ENCODE results near the gene HSD17B2.

Gene HSD17B2

DNA sequence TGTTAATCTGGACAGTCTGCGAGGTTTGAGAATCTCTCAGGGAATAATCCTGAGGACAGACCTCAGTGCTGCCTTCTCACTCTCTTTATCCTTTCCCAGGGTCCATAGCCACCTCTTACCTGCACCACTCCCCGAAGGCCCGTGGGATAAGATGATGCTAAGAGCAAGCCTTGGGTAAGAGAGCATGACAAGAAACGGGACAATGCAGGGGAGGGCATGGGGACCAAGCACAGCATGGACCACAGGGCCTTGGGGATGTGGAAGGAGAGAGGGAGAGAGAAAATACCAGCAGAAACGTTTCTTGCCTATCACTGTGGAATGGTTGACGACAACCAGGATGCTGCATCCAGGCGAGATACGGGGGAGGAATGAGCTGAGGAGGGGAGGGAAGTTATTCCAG, 15.5 kb upstream of the HSD17B2 start:
- no peak for DNase-seq (ENCODE audit: low read depth in 3 of 3)

DNA sequence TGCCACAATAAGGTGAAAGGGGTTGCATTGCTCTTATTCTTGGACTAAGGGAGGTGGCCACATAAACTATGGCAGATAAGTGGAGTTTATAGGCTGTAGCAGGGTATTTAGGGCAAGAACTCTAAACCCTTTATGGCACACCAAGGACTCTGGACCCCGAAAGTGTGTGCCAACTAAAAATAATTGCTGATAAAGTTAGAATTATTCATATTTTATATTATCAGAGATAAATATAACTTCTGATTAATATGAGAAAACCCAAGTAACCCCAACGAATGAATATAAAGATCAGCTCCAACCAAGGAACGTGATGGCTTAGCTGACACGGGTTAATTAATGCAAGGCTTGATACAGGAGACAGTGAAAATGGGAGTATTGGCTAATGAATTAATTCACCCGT, 15.0 kb upstream of the HSD17B2 start:
- DNase-seq (ENCODE audit: low read depth in 3 of 3): no peak

DNA sequence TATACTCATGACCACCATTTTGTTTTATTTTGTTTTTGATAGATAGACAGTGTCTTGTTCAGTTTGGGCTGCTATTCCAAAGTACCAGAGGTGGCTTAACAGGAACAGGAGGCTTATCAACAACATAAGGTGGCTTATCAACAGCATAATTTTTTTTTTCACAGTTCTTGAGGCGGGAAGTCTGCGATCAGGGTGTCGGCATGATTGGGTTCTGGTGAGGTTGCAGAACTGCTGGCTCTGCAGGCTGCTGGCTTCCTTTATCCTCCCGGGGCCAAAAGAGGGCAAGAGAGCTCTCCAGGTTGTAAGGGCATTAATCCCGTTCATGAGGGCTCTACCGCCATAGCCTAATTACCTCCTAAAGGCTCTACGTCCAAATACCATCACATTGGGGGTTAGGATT, 11.8 kb upstream of the HSD17B2 start:
- no peak for DNase-seq (ENCODE audit: low read depth in 3 of 3)

DNA sequence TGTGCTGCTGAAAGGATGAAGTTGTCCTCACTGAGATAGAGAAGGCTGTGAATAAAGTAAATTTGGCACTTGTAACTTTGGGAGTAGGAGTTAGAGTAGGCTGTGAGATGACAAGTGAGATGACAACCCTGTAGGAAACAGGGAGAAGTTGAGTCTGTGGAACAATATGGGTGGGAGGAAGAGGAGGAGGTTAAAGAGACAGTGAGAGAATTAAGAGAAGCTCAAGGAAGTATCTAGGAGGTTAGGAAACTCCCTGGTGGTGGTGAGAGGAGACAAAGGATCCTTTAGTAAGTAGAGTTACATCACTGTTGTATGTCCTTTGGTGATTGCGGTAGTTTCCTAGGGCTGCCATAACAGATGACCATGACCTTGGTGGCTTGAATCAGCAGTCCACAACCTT, 10.7 kb upstream of the HSD17B2 start:
- no peak for DNase-seq (ENCODE audit: low read depth in 3 of 3)

DNA sequence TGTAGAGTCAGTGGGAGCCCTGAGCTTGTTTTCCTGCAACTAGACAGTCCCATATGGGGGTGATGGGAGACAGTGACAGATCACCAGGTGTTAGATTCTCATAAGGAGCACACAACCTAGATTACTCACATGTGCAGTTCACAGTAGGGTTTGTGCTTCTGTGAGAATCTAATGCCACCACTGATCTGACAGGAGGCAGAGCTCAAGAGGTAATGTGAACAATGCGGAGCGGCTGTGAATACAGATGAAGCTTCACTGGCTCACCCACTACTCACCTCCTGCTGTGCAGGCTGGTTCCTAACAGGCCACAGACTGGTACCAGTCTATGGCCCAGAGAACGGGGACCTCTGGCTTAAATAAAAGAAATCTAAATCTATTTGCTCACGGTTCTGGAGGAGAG, 10.2 kb upstream of the HSD17B2 start:
- DNase-seq (ENCODE audit: low read depth in 3 of 3): no peak

DNA sequence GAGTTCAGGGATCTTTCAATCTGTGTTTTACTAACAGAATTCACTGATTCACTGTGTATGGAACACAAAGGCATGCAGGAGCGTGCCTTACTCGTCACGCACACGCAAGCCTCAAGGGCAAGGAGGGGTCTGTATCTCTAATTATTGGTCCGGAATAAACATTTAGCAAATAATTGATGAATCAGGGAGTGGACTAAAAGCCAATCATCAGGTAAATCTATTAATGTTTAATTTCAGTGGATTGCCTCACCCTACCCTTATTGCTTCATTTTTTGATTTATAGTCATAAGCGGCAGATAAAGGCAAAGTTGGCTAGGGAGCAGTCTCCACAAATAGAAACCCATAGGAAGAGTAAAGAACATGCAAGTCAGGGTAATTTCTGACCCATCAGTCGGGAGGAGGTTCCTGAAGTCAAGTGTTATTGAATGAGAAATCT, 7.4 kb upstream of the HSD17B2 start:
- DNase-seq (ENCODE audit: low read depth in 3 of 3): no peak

DNA sequence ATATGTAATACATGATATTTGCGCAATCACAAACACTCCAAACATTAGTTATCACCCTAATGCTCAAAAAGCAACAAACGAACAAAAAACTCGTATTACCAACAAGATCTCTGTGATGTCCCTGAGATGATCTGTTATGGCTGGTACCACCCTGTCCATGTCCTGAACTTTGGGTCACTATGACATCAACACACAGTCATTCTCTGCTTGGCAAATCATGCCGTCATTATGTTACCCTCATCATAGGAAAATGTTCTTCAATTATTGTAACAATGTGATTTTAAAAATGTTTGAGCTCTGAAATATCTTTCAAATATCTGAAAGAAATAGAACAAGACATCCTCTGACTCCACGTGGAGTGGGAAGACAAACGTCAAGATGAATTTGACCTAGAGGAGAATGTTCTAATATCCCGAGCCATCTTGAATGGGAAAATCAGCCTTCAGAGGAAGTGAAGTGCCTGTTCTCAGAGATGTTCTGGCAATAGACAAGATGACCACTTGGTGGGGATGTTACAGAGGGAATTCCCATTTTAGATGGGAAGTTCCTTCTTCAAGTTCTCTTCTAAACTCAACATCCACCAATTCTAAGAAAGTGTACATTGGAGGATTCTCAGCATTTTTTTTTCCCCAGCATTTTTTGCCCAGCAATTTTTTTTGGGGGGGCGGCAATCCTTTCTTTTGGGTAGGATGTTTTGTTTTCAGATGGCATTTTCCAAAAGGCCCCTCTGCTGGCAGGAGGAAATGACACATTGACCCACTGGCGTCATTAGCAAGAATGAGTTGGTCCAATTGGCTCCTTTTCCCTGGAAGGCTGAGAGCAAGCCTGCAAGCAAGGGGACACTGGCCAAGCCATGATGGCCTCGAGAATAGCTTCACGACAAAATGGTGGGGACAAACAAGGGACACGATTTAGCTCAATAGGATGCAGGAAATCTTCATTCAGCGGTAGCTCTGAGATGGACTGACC, 3.7 kb upstream of the HSD17B2 start:
- DNase-seq (ENCODE audit: low read depth in 3 of 3): no peak

DNA sequence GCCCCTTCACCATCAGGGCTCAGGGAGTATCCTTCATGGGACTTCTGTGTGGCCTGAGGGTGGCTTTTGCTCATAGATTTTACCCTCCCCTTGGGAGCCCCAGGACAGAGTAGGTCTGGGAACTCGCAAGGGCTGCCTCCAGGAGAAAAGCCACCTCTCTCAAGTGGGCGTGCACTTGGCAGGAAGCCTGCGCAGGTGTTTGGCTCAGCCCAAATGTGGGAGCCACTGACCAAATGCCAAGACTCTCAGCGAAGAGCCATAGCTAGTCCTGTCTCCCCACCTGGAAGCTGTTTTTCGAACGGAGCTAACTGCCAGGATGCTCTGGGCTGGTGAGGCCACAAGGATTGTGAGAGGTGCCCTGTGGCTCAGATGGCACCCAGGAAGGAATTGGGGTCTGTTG, 2.0 kb upstream of the HSD17B2 start:
- DNase-seq (ENCODE audit: low read depth in 3 of 3): no peak

DNA sequence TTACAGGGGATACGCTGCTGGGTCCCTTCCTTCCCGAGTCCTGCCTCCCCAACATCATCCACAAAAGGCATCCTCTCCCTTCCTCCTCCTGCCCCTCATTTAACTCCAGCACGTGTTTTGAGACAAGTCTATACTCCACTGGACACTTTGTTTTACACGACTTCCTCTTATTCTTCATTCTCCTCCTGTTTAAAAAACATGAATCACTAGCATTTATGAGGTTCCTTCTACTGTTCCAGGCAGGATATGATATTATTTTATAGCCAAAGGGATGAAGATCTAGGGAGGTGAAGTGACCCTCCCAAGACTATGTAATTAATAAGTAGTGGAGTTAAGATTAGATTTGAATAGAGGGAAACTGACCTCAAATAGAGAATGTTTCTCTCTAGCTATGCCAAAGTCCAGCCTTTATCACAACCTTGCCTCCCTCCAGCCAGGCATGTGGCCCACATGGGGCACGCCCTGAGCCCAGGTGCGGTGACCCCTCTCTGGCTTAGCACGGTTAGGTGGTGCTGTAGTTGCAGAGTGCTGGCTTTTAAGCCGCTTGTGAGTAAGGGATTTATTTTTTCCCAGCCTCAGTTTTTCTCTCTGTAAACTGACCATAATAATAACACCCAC, 1.3 kb upstream of the HSD17B2 start:
- DNase-seq (ENCODE audit: low read depth in 3 of 3): no peak

DNA sequence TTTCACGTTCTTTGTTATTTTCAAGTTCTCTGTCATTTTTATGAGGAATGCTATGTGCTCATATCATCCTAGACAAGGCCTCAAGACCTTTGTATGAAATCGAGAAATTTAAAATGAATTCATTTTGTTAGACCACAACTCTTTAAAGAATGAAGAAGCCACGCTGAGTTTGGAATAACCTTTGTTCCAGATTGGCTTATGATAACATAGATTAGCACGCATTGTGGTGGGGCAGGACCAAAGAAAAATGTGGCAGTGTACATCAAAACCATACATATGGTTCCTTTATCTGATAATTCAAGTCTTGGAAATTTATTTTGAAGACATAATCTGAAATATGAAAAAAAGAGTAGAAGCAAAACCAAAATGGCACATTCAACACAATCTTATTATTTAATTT, 2.2 kb downstream of the HSD17B2 start:
- no peak for DNase-seq (ENCODE audit: low read depth in 3 of 3)

DNA sequence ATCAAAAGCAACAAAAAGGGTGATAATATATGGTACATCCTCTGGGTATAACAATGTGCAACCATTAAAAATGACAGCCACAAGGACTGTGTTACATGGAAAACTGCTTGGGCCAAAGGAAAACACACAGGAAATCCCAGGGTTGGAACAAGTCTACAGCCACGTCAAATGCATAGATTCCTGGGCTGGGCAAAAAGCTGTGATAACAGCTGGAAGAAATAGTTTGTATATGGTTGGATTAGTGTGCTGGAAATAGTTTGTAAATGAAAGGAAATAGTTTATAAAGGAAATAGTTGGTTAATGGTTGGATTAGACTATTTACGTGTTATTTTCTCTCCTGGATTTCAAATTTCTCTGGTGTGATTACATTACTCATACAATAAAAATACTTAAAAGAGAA, 2.6 kb downstream of the HSD17B2 start:
- no peak for DNase-seq (ENCODE audit: low read depth in 3 of 3)

DNA sequence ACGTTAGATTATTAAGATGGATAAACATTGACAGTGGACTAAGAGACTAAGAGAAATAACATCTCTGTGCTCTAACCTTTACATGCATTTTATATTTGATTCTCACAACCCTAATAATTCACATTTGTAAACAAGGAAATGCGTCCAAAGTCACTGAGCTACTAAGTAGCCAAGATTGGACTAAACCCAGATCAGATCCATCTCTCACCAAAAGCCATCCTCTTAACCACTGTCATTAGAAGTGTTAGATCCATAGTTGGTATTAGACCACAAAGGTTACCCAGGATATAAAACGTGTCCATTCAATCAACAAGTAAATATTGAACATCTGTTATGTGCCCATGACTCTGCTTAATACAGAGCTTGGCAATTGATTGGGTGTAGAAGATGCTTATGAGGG, 5.2 kb downstream of the HSD17B2 start:
- DNase-seq (ENCODE audit: low read depth in 3 of 3): no peak

DNA sequence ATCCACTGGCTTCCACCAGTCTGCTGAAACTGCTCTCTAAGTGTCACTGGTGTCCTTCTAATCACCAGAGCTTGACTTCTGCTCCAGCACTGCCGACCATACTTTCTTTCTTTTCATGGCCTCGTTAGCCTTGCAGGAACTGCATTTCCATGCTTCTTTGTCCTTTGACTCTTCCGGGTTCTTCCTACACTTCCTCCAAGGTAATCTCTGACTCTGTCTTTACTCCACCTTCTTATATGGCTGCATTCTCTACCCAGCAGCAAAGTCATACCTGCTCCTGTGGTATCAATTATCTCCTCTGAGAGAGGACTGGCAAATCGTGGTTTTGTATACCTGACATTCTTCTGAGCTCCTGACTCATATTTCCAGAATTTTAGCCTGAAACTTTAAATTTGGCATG, 6.5 kb downstream of the HSD17B2 start:
- no peak for DNase-seq (ENCODE audit: low read depth in 3 of 3)

DNA sequence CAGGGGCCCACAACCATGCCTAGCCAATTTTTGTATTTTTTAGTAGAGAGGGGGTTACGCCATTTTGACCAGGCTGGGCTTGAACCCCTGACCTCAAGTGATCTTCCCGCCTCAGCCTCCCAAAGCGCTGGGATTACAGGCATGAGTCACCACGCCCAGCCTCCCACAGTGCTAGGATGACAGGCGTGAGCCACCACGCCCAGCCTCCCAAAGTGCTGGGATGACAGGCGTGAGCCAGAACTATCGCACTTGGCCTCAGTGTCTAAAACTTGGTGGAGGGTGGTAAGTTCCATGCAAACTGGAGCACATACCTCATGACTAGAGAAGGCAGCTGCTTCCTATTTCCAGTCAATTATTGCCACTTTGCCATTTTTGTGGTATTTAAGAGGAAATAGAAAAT, 7.1 kb downstream of the HSD17B2 start:
- DNase-seq (ENCODE audit: low read depth in 3 of 3): no peak

DNA sequence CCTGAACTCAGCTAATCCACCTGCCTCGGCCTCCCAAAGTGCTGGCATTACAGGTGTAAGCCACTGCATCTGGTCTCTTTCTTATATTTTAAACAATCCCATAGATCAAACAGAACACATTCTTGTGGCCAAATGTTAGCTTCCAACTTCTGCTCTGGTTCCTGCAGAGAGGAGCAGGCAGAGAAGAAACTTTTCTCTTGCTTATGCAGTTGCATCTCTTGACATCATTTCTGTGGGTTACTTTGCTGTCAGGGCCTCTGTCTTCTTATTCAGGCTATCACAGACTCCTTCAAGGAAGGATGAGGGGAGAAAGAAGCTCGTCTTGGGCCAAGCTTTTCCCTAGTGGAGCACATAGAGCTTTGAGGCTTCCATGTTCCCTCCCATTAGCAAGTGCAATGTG, 7.8 kb downstream of the HSD17B2 start:
- no peak for DNase-seq (ENCODE audit: low read depth in 3 of 3)

DNA sequence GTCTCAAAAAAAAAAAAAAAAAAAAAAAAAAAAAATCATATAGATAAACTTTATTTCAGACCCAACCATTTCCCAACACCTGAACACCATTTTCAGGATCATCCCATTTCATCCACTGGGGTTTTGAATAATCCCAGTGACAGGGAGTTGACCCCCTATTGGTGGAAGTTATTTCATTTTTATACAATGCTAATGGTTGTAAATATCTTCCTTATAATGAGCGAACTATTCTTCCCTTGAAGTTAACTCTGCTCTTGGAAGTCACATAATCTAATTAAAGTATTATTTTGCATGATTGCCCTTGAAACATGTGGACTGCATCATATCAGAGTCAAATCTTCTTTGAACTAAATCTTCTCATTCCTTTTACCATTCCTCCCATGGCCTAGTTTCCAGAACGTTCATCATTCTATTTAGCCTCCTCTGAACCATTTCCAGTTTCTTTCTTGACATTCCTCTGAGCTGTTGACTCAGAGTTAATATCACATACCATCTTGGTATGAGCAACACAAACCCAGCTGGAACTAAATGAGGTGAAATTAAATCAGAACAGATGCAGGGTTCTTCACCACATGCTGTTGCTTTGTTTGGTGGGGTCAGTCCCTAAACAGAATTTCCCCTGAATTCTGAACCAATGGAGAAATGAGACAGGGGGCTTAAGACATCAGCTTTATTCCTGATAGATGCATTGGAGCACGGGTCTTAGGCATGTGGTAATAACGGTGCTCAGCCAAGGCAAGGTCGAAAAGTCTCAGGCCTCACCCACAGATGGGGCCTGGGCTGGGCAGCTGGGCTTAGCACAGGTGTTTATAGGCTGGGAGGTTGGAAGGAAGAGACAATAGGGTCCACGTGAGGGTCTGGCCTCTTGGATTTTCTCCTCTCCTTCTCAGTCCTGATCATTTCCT, 8.9 kb downstream of the HSD17B2 start:
- no peak for DNase-seq (ENCODE audit: low read depth in 3 of 3)

DNA sequence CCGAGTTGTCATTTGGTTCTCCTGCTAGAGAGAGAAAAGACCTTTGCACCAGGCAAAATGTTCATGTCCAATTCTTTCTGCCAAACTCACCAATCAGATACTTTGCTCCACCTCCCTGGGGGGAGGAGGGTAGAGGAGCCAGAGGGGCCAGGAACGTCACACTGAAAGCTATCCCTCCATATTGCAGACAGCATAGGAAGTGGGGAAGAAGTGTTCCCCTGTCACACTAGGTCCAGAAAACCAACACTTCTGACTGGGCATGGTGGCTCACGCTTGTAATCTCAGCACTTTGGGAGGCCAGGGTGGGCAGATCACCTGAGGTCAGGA, 9.5 kb downstream of the HSD17B2 start:
- no peak for DNase-seq (ENCODE audit: low read depth in 3 of 3)

DNA sequence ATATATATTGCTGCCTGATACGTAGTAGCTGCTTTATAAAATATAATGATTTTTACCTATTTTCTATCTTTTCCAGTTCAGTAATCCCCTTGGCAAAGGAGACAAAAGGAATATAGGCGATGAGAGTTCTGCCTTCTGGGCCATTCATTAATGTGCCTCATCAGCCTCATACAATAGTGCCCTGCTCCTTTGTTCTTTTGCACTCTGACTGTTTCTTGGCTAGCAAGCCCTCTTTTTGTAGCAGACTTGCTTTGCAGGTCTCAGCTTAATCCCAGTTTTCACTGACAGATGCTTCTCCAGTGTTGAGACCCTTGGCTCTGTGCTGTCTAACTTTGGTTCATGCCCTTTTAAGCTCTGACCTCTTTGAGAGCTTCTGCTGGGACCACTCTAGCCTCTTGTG, 10.4 kb downstream of the HSD17B2 start:
- no peak for DNase-seq (ENCODE audit: low read depth in 3 of 3)

DNA sequence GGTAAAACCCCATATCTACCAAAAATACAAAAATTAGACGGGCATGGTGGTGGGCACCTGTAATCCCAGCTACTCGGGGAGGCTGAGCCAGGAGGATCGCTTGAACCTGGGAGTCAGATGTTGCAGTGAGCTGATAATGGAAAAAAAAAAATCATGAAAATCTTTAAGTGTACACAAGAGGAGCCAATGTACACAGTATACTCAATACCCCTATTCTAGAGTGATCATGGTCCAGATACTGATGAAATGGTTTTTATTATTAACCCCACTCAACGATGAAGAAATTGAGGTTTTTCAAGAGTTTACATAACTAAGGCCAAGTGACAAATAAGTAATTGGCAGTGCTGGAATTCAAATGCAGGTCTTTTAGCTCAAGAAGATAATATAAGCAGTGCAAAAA, 11.5 kb downstream of the HSD17B2 start:
- no peak for DNase-seq (ENCODE audit: low read depth in 3 of 3)

DNA sequence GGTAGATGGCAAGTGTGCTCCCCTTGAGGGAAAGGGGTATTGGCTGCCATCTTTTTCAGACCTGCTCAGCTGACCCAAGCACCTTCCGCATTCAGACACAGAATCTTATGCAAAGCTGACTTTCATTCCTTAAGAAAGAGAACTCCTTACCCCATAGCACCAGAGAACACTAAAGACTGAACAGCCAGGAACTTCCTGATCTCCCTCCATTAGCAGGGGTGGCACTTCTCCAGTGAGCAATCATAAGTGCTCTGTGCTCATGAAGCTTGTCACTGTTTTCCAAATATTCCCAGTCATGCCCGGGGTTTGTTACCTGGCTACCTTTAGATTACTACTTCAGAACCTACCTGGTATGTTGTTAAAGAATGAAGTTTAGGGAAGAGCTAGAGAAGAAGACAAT, 11.9 kb downstream of the HSD17B2 start:
- no peak for DNase-seq (ENCODE audit: low read depth in 3 of 3)

DNA sequence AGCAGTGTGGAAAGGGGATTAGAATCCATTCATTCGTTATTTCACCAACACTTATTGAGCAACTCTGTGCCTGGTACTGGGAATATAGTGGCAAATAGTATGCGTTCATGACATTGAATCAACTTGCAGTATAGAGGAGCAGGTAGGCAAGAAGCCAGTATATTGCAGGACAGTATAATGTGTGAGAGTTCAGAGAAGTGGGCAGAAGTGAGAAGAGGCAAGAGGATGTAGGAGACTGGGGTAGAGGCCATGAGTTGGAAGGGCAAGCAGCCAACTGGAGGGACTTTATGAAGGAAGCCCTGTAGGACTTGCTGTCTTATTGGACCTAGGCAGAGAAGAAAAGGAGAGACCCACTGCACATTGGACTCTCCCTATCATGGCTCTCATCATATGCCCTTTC, 12.3 kb downstream of the HSD17B2 start:
- no peak for DNase-seq (ENCODE audit: low read depth in 3 of 3)

DNA sequence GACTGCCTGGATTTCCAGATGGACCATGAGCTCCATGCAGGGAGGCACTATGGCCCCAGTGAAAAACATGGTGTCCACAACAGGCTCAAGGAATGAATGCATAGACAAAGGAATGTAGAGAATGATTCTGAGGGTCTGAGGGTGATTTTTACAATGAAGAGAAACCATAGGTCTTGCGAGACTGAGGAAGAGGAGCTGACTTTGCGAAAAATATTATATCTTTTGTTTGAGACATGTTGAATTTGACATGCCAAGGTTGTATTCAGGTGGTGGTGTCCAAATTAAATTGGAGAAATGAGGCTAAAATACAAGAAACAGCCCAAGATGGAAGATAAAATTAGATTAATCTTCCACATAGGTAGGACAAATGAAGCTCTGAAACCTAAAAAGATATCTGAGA, 12.7 kb downstream of the HSD17B2 start:
- DNase-seq (ENCODE audit: low read depth in 3 of 3): no peak

DNA sequence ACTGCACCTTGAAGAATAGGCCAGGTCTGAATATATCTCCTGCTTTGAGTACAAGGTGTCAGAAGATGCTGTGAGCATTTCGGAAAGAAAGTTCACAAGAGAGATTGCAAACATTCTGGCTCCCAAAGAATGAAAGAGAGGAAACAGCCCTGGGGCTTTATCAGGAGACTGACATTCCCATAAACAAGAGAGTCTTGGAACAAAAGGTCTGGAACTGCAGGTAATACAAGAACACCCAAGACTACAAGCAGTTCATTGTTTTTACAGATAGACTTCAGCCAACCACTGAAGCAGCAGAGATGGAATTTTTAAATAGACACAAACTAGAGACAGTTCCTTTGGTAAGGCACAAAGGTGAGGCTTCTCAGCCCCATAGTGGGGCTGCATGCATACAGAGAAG, 14.4 kb downstream of the HSD17B2 start:
- no peak for DNase-seq (ENCODE audit: low read depth in 3 of 3)

All from stimulated activated CD4-positive, alpha-beta T cell treated with anti-CD3 and anti-CD28 coated beads, TNF-alpha, amount 100 ng/mL, for 4 hours (primary cell).